ENCODE measurements around the gene PTGIS. TPM values are rescaled to one million over a fixed set of nuclear protein-coding genes. Genes with fewer than 3 reads are reported as not detected.

Gene PTGIS
- total and polyA plus RNA-seq, 12 donors = 6.5 to 66.8 (median 20.2) TPM

DNA sequence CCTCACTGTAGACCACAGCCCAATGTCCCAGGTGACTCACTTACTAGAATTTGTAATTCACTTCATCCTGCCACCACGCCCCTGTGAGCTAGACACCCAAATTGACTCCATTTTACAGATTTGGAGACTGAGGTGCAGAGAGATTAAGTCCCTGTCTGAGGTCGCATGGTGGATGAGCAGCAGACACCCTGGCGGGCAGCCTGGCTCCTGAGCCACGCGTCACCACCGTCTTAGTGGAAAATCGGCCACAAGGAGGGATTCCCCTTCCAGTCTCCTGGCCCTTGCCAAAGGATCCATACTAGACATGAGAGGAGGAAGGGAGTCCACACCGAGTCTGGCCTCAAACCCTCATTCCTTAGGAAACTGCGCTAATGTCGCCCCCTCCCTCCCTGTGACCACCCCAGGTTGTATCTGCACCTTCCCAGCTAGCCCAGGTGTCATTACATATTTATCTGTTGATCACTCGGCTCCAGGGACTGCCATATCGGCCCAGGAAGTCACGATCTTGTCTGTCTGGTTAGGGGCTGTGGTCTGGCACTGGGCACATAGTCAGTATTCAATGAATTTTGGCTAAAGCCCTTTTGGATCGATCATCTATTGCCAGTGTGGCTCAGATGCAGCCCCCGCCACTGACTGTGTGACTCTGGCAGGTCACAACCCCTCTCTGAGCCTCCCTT, 25.7 kb upstream of the PTGIS start:
- Histone ChIP-seq H3K4me1 (peaks cover 5 to 61% (median 34%) of the 10 kb centered on the region in 9 donors), H3K4me3 (no peak overlapping the region), H3K27me3 (no peaks in the 10 kb centered on the region), H3K36me3 (no peaks in the 10 kb centered on the region), H3K9me3 (peaks cover 0 to 4% (median 0%) of the 10 kb centered on the region in 11 donors), H3K27ac (peak overlapping the region in 9 of 10 donors; percentile 33 to 81 (median 71))
- TF ChIP-seq, protein P1, sequence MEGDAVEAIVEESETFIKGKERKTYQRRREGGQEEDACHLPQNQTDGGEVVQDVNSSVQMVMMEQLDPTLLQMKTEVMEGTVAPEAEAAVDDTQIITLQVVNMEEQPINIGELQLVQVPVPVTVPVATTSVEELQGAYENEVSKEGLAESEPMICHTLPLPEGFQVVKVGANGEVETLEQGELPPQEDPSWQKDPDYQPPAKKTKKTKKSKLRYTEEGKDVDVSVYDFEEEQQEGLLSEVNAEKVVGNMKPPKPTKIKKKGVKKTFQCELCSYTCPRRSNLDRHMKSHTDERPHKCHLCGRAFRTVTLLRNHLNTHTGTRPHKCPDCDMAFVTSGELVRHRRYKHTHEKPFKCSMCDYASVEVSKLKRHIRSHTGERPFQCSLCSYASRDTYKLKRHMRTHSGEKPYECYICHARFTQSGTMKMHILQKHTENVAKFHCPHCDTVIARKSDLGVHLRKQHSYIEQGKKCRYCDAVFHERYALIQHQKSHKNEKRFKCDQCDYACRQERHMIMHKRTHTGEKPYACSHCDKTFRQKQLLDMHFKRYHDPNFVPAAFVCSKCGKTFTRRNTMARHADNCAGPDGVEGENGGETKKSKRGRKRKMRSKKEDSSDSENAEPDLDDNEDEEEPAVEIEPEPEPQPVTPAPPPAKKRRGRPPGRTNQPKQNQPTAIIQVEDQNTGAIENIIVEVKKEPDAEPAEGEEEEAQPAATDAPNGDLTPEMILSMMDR (IDR thresholded peaks at IDR 0.05) = no peak
- WGBS, 2 donors = 74 to 75% methylated on average over 15 of the region's 15 CpGs
- ATAC-seq (peak in 1 of 8 donors; percentile 2), DNase-seq (no peak)
- intact Hi-C loops (cut with DNase I) = loop anchor here in 3 of 10 donors (5.0 to 10.0 kb wide), 3 partner anchors 36 to 259 kb away; no protein-coding TSS in a partner anchor

- ATAC-seq (no peak), DNase-seq (no peak)
- intact Hi-C loops (cut with DNase I) = loop anchor here in 3 of 10 donors (5.0 to 10.0 kb wide), 3 partner anchors 35 to 257 kb away; no protein-coding TSS in a partner anchor
- peak overlapping the region in 6 of 10 donors; percentile 69 to 88 (median 85) for H3K27ac ChIP-seq
- peaks cover 5 to 61% (median 37%) of the 10 kb centered on the region in 9 donors for H3K4me1 ChIP-seq
- H3K4me3 ChIP-seq = no peak overlapping the region
- no peaks in the 10 kb centered on the region for H3K36me3 ChIP-seq
- H3K9me3 ChIP-seq = no peaks in the 10 kb centered on the region
- H3K27me3 ChIP-seq = no peaks in the 10 kb centered on the region
- TF ChIP-seq, protein P1 (IDR thresholded peaks at IDR 0.05) = no peak
Measured at GRCh38 chr20:49592120-49592519, 24.2 kb upstream of the PTGIS start.

GRCh38 chr20:49591217-49591865, 23.4 kb upstream of the PTGIS start:
- 46 to 59% methylated on average over 4 of the region's 4 CpGs for WGBS, 2 donors
- H3K4me1 ChIP-seq = peaks cover 5 to 55% (median 40%) of the 10 kb centered on the region in 9 donors
- H3K27ac ChIP-seq = peak overlapping the region; percentile 6 to 88 (median 78)

More at GRCh38 chr20:49591217-49591865, 23.4 kb upstream of the PTGIS start:
- H3K36me3 ChIP-seq = no peaks in the 10 kb centered on the region
- no peak overlapping the region for H3K4me3 ChIP-seq
- ATAC-seq (peak; percentile 61 to 80 (median 73)), DNase-seq (no peak)
- TF ChIP-seq, protein P1 (IDR thresholded peaks at IDR 0.05) = no peak
- no peaks in the 10 kb centered on the region for H3K27me3 ChIP-seq
- H3K9me3 ChIP-seq = no peaks in the 10 kb centered on the region
- intact Hi-C loops (cut with DNase I) = loop anchor here in 3 of 10 donors (5.0 to 10.0 kb wide), 3 partner anchors 34 to 257 kb away; no protein-coding TSS in a partner anchor

All from heart right ventricle (tissue), 16 donors.